Neutrophil (primary cell): ENCODE results near the gene SPHK2.

ENCODE experiments used
- H3K27ac ChIP-seq: fragments of 200-600 bp; sonication (generic); 2 replicates; pipeline ENCODE4 v1.5.1; 2016; ENCODE audit warnings: mild to moderate bottlenecking, moderate library complexity
- H3K27me3 ChIP-seq: fragments of 200-600 bp; sonication (generic); 2 replicates; pipeline ENCODE4 v1.6.0; 2016; ENCODE audit warnings: mild to moderate bottlenecking
- H3K36me3 ChIP-seq: fragments of 200-600 bp; sonication (generic); 2 replicates; pipeline ENCODE4 v1.5.1; 2017
- H3K4me1 ChIP-seq, 2 experiments: fragments of 200-600 bp in 1 of 2; sonication (generic) in 1 of 2; 1 replicate in 1 of 2; 2 replicates in 1 of 2; pipeline versions ENCODE4 v1.5.1 to v1.6.1; 2013 to 2016; ENCODE audit warnings: low read depth in 1 of 2, low read length in 1 of 2, mild to moderate bottlenecking in 1 of 2, moderate library complexity in 1 of 2; ENCODE audit not compliant: control insufficient read depth in 1 of 2, insufficient read depth in 1 of 2
- H3K4me3 ChIP-seq, 2 experiments: fragments of 200-600 bp in 1 of 2; sonication (generic) in 1 of 2; 1 replicate in 1 of 2; 2 replicates in 1 of 2; pipeline ENCODE4 v1.5.1; 2013 to 2016; ENCODE audit warnings: low read depth in 1 of 2, low read length in 1 of 2, mild to moderate bottlenecking in 1 of 2, moderate library complexity in 1 of 2
- H3K9me3 ChIP-seq: fragments of 200-600 bp; sonication (generic); 2 replicates; pipeline ENCODE4 v1.5.1; 2016
- CTCF ChIP-seq: fragments of 200-600 bp; sonication (generic); IDR thresholded peaks from 2 replicates; pipeline ENCODE4 v1.5.1; 2016; ENCODE audit warnings: antibody characterized with exemption

The SPHK2 gene, protein sequence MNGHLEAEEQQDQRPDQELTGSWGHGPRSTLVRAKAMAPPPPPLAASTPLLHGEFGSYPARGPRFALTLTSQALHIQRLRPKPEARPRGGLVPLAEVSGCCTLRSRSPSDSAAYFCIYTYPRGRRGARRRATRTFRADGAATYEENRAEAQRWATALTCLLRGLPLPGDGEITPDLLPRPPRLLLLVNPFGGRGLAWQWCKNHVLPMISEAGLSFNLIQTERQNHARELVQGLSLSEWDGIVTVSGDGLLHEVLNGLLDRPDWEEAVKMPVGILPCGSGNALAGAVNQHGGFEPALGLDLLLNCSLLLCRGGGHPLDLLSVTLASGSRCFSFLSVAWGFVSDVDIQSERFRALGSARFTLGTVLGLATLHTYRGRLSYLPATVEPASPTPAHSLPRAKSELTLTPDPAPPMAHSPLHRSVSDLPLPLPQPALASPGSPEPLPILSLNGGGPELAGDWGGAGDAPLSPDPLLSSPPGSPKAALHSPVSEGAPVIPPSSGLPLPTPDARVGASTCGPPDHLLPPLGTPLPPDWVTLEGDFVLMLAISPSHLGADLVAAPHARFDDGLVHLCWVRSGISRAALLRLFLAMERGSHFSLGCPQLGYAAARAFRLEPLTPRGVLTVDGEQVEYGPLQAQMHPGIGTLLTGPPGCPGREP

GRCh38 chr19:48618916-48619691 lies at the start of gene SPHK2, which contains the start of gene RPL18:
SPHK2 (plus strand) TSS chr19:48619506; CDS start chr19:48620515, 1,009 bp downstream.
RPL18 (minus strand) TSS chr19:48619178; CDS start chr19:48619143, 35 bp downstream.
- H3K36me3 ChIP-seq: peaks cover 32% of the 10 kb centered on the region
- H3K4me1 ChIP-seq: peaks cover 32 to 34% of the 10 kb centered on the region in 2 experiments

DNA sequence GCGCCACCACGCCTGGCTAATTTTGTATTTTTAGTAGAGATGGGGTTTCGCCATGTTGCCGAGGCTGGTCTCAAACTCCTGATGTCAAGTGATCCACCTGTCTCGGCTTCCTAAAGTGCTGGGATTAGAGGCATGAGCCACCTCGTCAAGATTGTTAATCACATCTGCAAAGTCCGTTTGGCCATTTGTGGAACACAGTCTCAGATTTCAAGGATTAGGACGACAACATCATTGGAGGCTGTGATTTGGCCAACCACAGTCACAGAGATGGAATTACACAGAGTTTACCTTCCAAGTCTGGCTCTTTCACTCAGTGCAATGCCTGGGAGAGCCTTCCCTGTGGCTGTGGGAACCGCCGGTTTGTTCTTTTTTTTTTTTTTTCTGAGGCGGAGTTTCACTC lies 49.5 kb upstream of the SPHK2 start:
- Histone ChIP-seq H3K36me3 (no peaks in the 10 kb centered on the region), H3K4me3 (no peak overlapping the region), H3K27ac (no peak overlapping the region), H3K9me3 (no peaks in the 10 kb centered on the region), H3K4me1 (no peaks in the 10 kb centered on the region), H3K27me3 (peaks cover 24% of the 10 kb centered on the region)
- TF ChIP-seq CTCF: no peak

More at GRCh38 chr19:48618916-48619691, at the start of gene SPHK2, which contains the start of gene RPL18:
- peak; percentile 51 for TF ChIP-seq CTCF
- Histone ChIP-seq H3K9me3 (no peaks in the 10 kb centered on the region), H3K27ac (peak within 1 kb of the TSS; percentile 87), H3K27me3 (no peaks in the 10 kb centered on the region), H3K4me3 (peak within 1 kb of the TSS; percentile 73 to 79)

DNA sequence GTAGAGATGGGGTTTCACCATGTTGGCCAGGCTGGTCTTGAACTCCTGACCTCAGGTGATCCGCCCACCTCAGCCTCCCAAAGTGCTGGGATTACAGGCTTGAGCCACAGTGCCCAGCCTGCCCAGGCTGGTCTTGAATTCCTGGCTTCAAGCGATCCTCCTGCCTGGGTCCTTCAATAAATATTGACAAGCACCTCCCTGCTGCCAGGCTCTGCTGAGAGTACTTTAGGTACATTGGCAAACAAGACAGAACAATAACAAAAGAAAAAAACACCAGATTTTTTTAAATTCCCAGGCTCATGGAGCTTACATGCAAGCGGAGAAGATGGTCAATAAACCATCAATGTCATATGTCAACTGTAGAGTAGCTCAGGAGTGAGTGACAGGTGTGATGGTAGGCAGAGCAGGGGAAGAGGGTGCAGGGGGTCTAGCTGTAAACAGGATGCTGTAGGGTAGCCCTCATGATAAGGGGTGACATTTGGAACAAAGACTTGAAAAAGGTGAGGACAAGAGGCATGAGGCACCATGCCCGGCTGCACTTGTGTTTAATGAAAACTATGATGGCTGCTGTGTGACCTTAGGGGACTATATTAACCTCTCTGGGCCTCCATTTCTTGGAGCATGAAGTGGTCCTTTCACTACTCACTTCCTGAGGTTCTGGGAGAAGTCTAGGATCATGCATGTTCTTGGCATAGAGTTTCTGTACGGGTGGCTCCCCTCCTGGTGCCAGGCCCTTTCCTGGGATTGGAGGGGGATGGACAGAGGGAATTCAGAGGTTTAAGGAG lies 47.7 kb upstream of the SPHK2 start:
- no peak for TF ChIP-seq CTCF
- Histone ChIP-seq H3K4me1 (no peaks in the 10 kb centered on the region), H3K27me3 (peaks cover 24% of the 10 kb centered on the region), H3K9me3 (no peaks in the 10 kb centered on the region), H3K27ac (no peak overlapping the region), H3K36me3 (no peaks in the 10 kb centered on the region), H3K4me3 (no peak overlapping the region)

- Histone ChIP-seq H3K36me3 (no peaks in the 10 kb centered on the region), H3K9me3 (no peaks in the 10 kb centered on the region), H3K4me3 (no peak overlapping the region), H3K27ac (no peak overlapping the region), H3K27me3 (peaks cover 13% of the 10 kb centered on the region), H3K4me1 (no peaks in the 10 kb centered on the region)
- no peak for TF ChIP-seq CTCF
Observed at GRCh38 chr19:48573163-48573505, 46.2 kb upstream of the SPHK2 start.
